BE2C (cell line): ENCODE data around the gene SLC25A13.

ENCODE experiments used
- DNase-seq: peaks from one replicate; pipeline ENCODE4 v3.0.0-alpha.2; 2020
- H3K27me3 ChIP-seq: fragments of 250-450 bp; sonication (Bioruptor Pico); 2 replicates; pipeline ENCODE4 v1.5.1; 2020; ENCODE audit warnings: mild to moderate bottlenecking
- H3K36me3 ChIP-seq: fragments of 250-450 bp; sonication (Bioruptor Pico); 2 replicates; pipeline ENCODE4 v1.5.1; 2020; ENCODE audit warnings: mild to moderate bottlenecking
- H3K4me1 ChIP-seq: fragments of 250-450 bp; sonication (Bioruptor Pico); 2 replicates; pipeline ENCODE4 v1.5.1; 2020
- H3K4me3 ChIP-seq: 2 replicates; pipeline ENCODE4 v1.5.1; 2011; ENCODE audit warnings: low read depth, low read length
- H3K9me3 ChIP-seq: fragments of 250-450 bp; sonication (Bioruptor Pico); 2 replicates; pipeline ENCODE4 v1.5.1; 2020
- CTCF ChIP-seq: IDR thresholded peaks from 2 replicates; pipeline ENCODE4 v1.5.1; 2012; ENCODE audit warnings: mild to moderate bottlenecking, low read depth, low read length

Gene SLC25A13

GRCh38 chr7:96248405-96248804 lies 73.5 kb downstream of the SLC25A13 start:
- no peak for DNase-seq
- no peaks in the 10 kb centered on the region for H3K9me3 ChIP-seq
- no peaks in the 10 kb centered on the region for H3K27me3 ChIP-seq
- TF ChIP-seq CTCF, result no peak
- no peaks in the 10 kb centered on the region for H3K36me3 ChIP-seq
- H3K4me3 ChIP-seq, result no peak overlapping the region
- H3K4me1 ChIP-seq, result no peaks in the 10 kb centered on the region

- Histone ChIP-seq H3K36me3 (no peaks in the 10 kb centered on the region), H3K9me3 (no peaks in the 10 kb centered on the region), H3K27me3 (no peaks in the 10 kb centered on the region), H3K4me3 (no peak overlapping the region), H3K4me1 (no peaks in the 10 kb centered on the region)
- no peak for TF ChIP-seq CTCF
- no peak for DNase-seq
Observed at GRCh38 chr7:96246919-96247318, 75.0 kb downstream of the SLC25A13 start.

GRCh38 chr7:96244992-96245292 lies 77.0 kb downstream of the SLC25A13 start:
- DNase-seq, result no peak
- no peaks in the 10 kb centered on the region for H3K4me1 ChIP-seq
- H3K9me3 ChIP-seq, result no peaks in the 10 kb centered on the region
- no peaks in the 10 kb centered on the region for H3K27me3 ChIP-seq
- H3K4me3 ChIP-seq, result no peak overlapping the region
- no peaks in the 10 kb centered on the region for H3K36me3 ChIP-seq
- TF ChIP-seq CTCF, result no peak

- no peak for TF ChIP-seq CTCF
- no peak overlapping the region for H3K4me3 ChIP-seq
- H3K4me1 ChIP-seq, result no peaks in the 10 kb centered on the region
- DNase-seq, result no peak
- H3K27me3 ChIP-seq, result no peaks in the 10 kb centered on the region
- no peaks in the 10 kb centered on the region for H3K9me3 ChIP-seq
- no peaks in the 10 kb centered on the region for H3K36me3 ChIP-seq
Observed at GRCh38 chr7:96244244-96244991, 77.5 kb downstream of the SLC25A13 start.

GRCh38 chr7:96243241-96243640 lies 78.7 kb downstream of the SLC25A13 start:
- no peaks in the 10 kb centered on the region for H3K9me3 ChIP-seq
- H3K27me3 ChIP-seq, result no peaks in the 10 kb centered on the region
- TF ChIP-seq CTCF, result no peak
- DNase-seq, result no peak
- no peaks in the 10 kb centered on the region for H3K36me3 ChIP-seq
- no peaks in the 10 kb centered on the region for H3K4me1 ChIP-seq
- no peak overlapping the region for H3K4me3 ChIP-seq

- no peak for TF ChIP-seq CTCF
- Histone ChIP-seq H3K9me3 (no peaks in the 10 kb centered on the region), H3K4me3 (no peak overlapping the region), H3K36me3 (no peaks in the 10 kb centered on the region), H3K27me3 (no peaks in the 10 kb centered on the region), H3K4me1 (peaks cover under 1% of the 10 kb centered on the region; the same call in 1 of the 2 replicates)
- DNase-seq, result no peak
Observed at GRCh38 chr7:96241855-96242254, 80.0 kb downstream of the SLC25A13 start.
